Mesenchymal stem cell (in vitro differentiated cells and primary cell): Measurements from ENCODE around the gene PLK3.
A peak's percentile ranks its signal among the peaks of the same experiment; 100 is the strongest.

Experiments
- DNase-seq: peaks from one replicate; pipeline ENCODE4 v3.0.0-alpha.2; 2013
- H2AFZ ChIP-seq: one replicate; pipeline ENCODE4 v1.6.1; 2013; ENCODE audit warnings: low read depth, mild to moderate bottlenecking, control low read depth, inconsistent platforms, low read length, moderate library complexity
- H2AK5ac ChIP-seq: 2 replicates; pipeline ENCODE4 v1.6.1; 2013; ENCODE audit warnings: low read length, moderate library complexity, mild to moderate bottlenecking, inconsistent platforms; ENCODE audit not compliant: severe bottlenecking
- H2BK120ac ChIP-seq: one replicate; pipeline ENCODE4 v1.6.1; 2013; ENCODE audit warnings: low read depth, mild to moderate bottlenecking, inconsistent platforms, low read length, moderate library complexity
- H2BK12ac ChIP-seq, 2 experiments: one replicate each; pipeline ENCODE4 v1.6.1; 2013; ENCODE audit warnings: inconsistent platforms in 2 of 2, low read length in 2 of 2, mild to moderate bottlenecking in 2 of 2, moderate library complexity in 2 of 2, control low read depth in 1 of 2
- H2BK15ac ChIP-seq: one replicate; pipeline ENCODE4 v1.6.1; 2013; ENCODE audit warnings: mild to moderate bottlenecking, low read depth, inconsistent platforms; ENCODE audit not compliant: poor library complexity, severe bottlenecking
- H2BK5ac ChIP-seq: 2 replicates; pipeline ENCODE4 v1.6.1; 2013; ENCODE audit warnings: low read depth, mild to moderate bottlenecking, low read length, control low read depth, inconsistent platforms; ENCODE audit not compliant: poor library complexity, severe bottlenecking
- H3K14ac ChIP-seq, 2 experiments: one replicate each; pipeline ENCODE4 v1.6.1; 2013; ENCODE audit warnings: inconsistent platforms in 2 of 2, low read length in 2 of 2, control low read depth in 1 of 2, mild to moderate bottlenecking in 1 of 2, moderate library complexity in 1 of 2
- H3K18ac ChIP-seq, 2 experiments: one replicate each; pipeline ENCODE4 v1.6.1; 2013; ENCODE audit warnings: inconsistent platforms in 2 of 2, low read length in 2 of 2, control low read depth in 1 of 2, low read depth in 1 of 2, mild to moderate bottlenecking in 1 of 2
- H3K23ac ChIP-seq, 2 experiments: one replicate each; pipeline ENCODE4 v1.6.1; 2013; ENCODE audit warnings: inconsistent platforms in 2 of 2, low read length in 2 of 2, mild to moderate bottlenecking in 2 of 2, moderate library complexity in 2 of 2, control low read depth in 1 of 2
- H3K27ac ChIP-seq: 2 replicates; pipeline ENCODE4 v1.5.1; 2013; ENCODE audit warnings: mild to moderate bottlenecking, moderate library complexity, low read length, control low read depth, inconsistent platforms; ENCODE audit not compliant: poor library complexity, severe bottlenecking
- H3K27me3 ChIP-seq, 2 experiments: 2 replicates each; pipeline versions ENCODE4 v1.6.1 to v1.7.0; 2013; ENCODE audit warnings: low read length in 2 of 2, mild to moderate bottlenecking in 2 of 2, moderate library complexity in 2 of 2, control low read depth in 1 of 2, inconsistent platforms in 1 of 2; ENCODE audit not compliant: control insufficient read depth in 1 of 2, insufficient read depth in 1 of 2
- H3K36me3 ChIP-seq, 2 experiments: 2 replicates each; pipeline versions ENCODE4 v1.6.1 to v1.7.0; 2013; ENCODE audit warnings: low read length in 2 of 2, control low read depth in 1 of 2, inconsistent platforms in 1 of 2, low read depth in 1 of 2, mild to moderate bottlenecking in 1 of 2; ENCODE audit not compliant: insufficient read depth in 2 of 2, control insufficient read depth in 1 of 2
- H3K4ac ChIP-seq, 2 experiments: one replicate each; pipeline ENCODE4 v1.6.1; 2013; ENCODE audit warnings: inconsistent platforms in 2 of 2, low read length in 2 of 2, mild to moderate bottlenecking in 2 of 2, moderate library complexity in 2 of 2, control low read depth in 1 of 2, low read depth in 1 of 2
- H3K4me1 ChIP-seq: 2 replicates; pipeline ENCODE4 v1.6.1; 2013; ENCODE audit warnings: low read depth, low read length, control low read depth; ENCODE audit not compliant: control insufficient read depth, insufficient read depth
- H3K4me2 ChIP-seq: 2 replicates; pipeline ENCODE4 v1.6.1; 2013; ENCODE audit warnings: low read length, mild to moderate bottlenecking, inconsistent platforms; ENCODE audit not compliant: poor library complexity, severe bottlenecking
- H3K4me3 ChIP-seq, 2 experiments: 2 replicates each; pipeline versions ENCODE4 v1.5.1 to v1.7.0; 2013; ENCODE audit warnings: low read length in 2 of 2, mild to moderate bottlenecking in 2 of 2, control low read depth in 1 of 2, low read depth in 1 of 2; ENCODE audit not compliant: insufficient read depth in 1 of 2
- H3K79me1 ChIP-seq: replicated peaks from 2 replicates; pipeline ENCODE4 v1.6.1; 2013; ENCODE audit warnings: mild to moderate bottlenecking, control low read depth, low read length, inconsistent platforms; ENCODE audit not compliant: poor library complexity, severe bottlenecking
- H3K9ac ChIP-seq: 2 replicates; pipeline ENCODE4 v1.7.0; 2013; ENCODE audit warnings: mild to moderate bottlenecking, low read length, moderate library complexity
- H3K9me3 ChIP-seq: 2 replicates; pipeline ENCODE4 v1.7.0; 2013; ENCODE audit warnings: mild to moderate bottlenecking, low read length; ENCODE audit not compliant: control insufficient read depth
- H4K8ac ChIP-seq: one replicate; pipeline ENCODE4 v1.6.1; 2013; ENCODE audit warnings: inconsistent platforms, mild to moderate bottlenecking, low read length, moderate library complexity
- H4K91ac ChIP-seq: one replicate; pipeline ENCODE4 v1.6.1; 2013; ENCODE audit warnings: mild to moderate bottlenecking, low read length, inconsistent platforms
- WGBS: methylation state at CpG from one replicate; pipeline ENCODE4 v1.1.7; 2013; ENCODE audit warnings: mixed read lengths; 5-methylcytosine and 5-hydroxymethylcytosine counted together

Gene PLK3

GRCh38 chr1:44842486-44842861 lies 42.3 kb downstream of the PLK3 start:
- Histone ChIP-seq H3K23ac (peak overlapping the region in 1 of 2 experiments; percentile 91), H3K14ac (peak overlapping the region; percentile 47 to 59), H3K4me2 (peak overlapping the region; percentile 99), H2AK5ac (no peak overlapping the region), H2BK5ac (no peak overlapping the region), H3K27me3 (no peaks in the 10 kb centered on the region), H2BK12ac (peak overlapping the region in 1 of 2 experiments; percentile 18), H3K4me3 (peak overlapping the region; percentile 64 to 78), H4K91ac (peak overlapping the region; percentile 6), H3K79me1 (no peaks in the 10 kb centered on the region), H2BK120ac (no peak overlapping the region), H3K27ac (no peak overlapping the region), H2BK15ac (peak overlapping the region; percentile 96), H3K9me3 (no peaks in the 10 kb centered on the region), H3K36me3 (no peaks in the 10 kb centered on the region), H3K9ac (peak overlapping the region; percentile 86), H3K4ac (peak overlapping the region in 1 of 2 experiments; percentile 60), H3K4me1 (peaks cover 10% of the 10 kb centered on the region), H2AFZ (peak overlapping the region; percentile 92), H3K18ac (peak overlapping the region in 1 of 2 experiments; percentile 87), H4K8ac (no peak overlapping the region)
- no peak for DNase-seq
- 82% methylated on average over 12 of the region's 16 CpGs for WGBS

GRCh38 chr1:44842862-44843655 lies 42.9 kb downstream of the PLK3 start, which contains the start of gene PTCH2:
Gene PTCH2, minus strand, starts transcription at chr1:44843253. Its CDS starts 321 bp downstream, at chr1:44842932.
- Histone ChIP-seq H3K14ac (peak within 1 kb of the TSS; percentile 47 to 83), H3K23ac (peak within 1 kb of the TSS in 1 of 2 experiments; percentile 91), H2BK5ac (no peak within 1 kb of the TSS), H4K8ac (peak within 1 kb of the TSS; percentile 37), H2BK15ac (peak within 1 kb of the TSS; percentile 96), H2AK5ac (no peak within 1 kb of the TSS), H4K91ac (peak within 1 kb of the TSS; percentile 21), H3K4me3 (peak within 1 kb of the TSS; percentile 64 to 78), H3K9ac (peak within 1 kb of the TSS; percentile 86), H3K27ac (no peak within 1 kb of the TSS), H2BK120ac (peak within 1 kb of the TSS; percentile 19), H3K4me1 (peaks cover 10% of the 10 kb centered on the region), H3K27me3 (no peaks in the 10 kb centered on the region), H3K18ac (peak within 1 kb of the TSS; percentile 87 to 96), H3K4ac (peak within 1 kb of the TSS; percentile 46 to 60), H3K36me3 (no peaks in the 10 kb centered on the region), H2AFZ (peak within 1 kb of the TSS; percentile 92), H3K79me1 (no peaks in the 10 kb centered on the region), H3K9me3 (no peaks in the 10 kb centered on the region), H3K4me2 (peak within 1 kb of the TSS; percentile 99), H2BK12ac (peak within 1 kb of the TSS in 1 of 2 experiments; percentile 87)
- peak; percentile 84 for DNase-seq
- 1% methylated on average over 58 of the region's 72 CpGs for WGBS

- no peak overlapping the region for H3K14ac ChIP-seq
- no peak overlapping the region for H3K9ac ChIP-seq
- no peak overlapping the region for H2BK15ac ChIP-seq
- H3K18ac ChIP-seq: no peak overlapping the region
- no peak overlapping the region for H3K4ac ChIP-seq
- H2BK12ac ChIP-seq: no peak overlapping the region
- H2BK5ac ChIP-seq: no peak overlapping the region
- H3K4me2 ChIP-seq: no peak overlapping the region
- H4K8ac ChIP-seq: no peak overlapping the region
- no peak overlapping the region for H2BK120ac ChIP-seq
- 95% methylated on average over 1 of the region's 1 CpG for WGBS
- DNase-seq: no peak
- no peak overlapping the region for H2AFZ ChIP-seq
- H3K27me3 ChIP-seq: no peaks in the 10 kb centered on the region
- no peak overlapping the region for H3K27ac ChIP-seq
- no peak overlapping the region for H3K4me3 ChIP-seq
- peaks cover 8% of the 10 kb centered on the region for H3K4me1 ChIP-seq
- peaks cover 8 to 16% of the 10 kb centered on the region in 2 experiments for H3K36me3 ChIP-seq
- H2AK5ac ChIP-seq: no peak overlapping the region
- no peak overlapping the region for H4K91ac ChIP-seq
- H3K23ac ChIP-seq: no peak overlapping the region
- H3K9me3 ChIP-seq: no peaks in the 10 kb centered on the region
- H3K79me1 ChIP-seq: no peaks in the 10 kb centered on the region
Observed at GRCh38 chr1:44846985-44847384, 46.8 kb downstream of the PLK3 start.

- H3K4me1 ChIP-seq: peaks cover 4% of the 10 kb centered on the region
- H3K9me3 ChIP-seq: no peaks in the 10 kb centered on the region
- no peak overlapping the region for H3K14ac ChIP-seq
- H2AFZ ChIP-seq: no peak overlapping the region
- H3K27me3 ChIP-seq: no peaks in the 10 kb centered on the region
- no peaks in the 10 kb centered on the region for H3K79me1 ChIP-seq
- H4K91ac ChIP-seq: no peak overlapping the region
- no peak overlapping the region for H3K4me2 ChIP-seq
- H3K9ac ChIP-seq: no peak overlapping the region
- H3K27ac ChIP-seq: no peak overlapping the region
- no peak overlapping the region for H4K8ac ChIP-seq
- no peak overlapping the region for H3K4me3 ChIP-seq
- DNase-seq: no peak
- peaks cover 8 to 18% of the 10 kb centered on the region in 2 experiments for H3K36me3 ChIP-seq
- no peak overlapping the region for H3K18ac ChIP-seq
- no peak overlapping the region for H3K4ac ChIP-seq
- H2BK120ac ChIP-seq: no peak overlapping the region
- 96% methylated on average over 1 of the region's 1 CpG for WGBS
- no peak overlapping the region for H2BK15ac ChIP-seq
- H2BK12ac ChIP-seq: no peak overlapping the region
- H2AK5ac ChIP-seq: no peak overlapping the region
- no peak overlapping the region for H3K23ac ChIP-seq
- no peak overlapping the region for H2BK5ac ChIP-seq
Observed at GRCh38 chr1:44847845-44848244, 47.7 kb downstream of the PLK3 start.
